GM19455 (cell line): ENCODE measurements around the gene WDR89.
A peak's percentile ranks its signal among the peaks of the same experiment; 100 is the strongest.
"Not testable (repeated sequence)": the region's sequence is repeated elsewhere in the genome, so short reads cannot be mapped to it uniquely, and the experiment has no call there.

Experiments
- ATAC-seq: cut with Tn5 transposase; IDR thresholded peaks from one replicate; pipeline ENCODE4 v1.9.1; 2021; ENCODE audit not compliant: unreplicated experiment

WDR89 gene

DNA sequence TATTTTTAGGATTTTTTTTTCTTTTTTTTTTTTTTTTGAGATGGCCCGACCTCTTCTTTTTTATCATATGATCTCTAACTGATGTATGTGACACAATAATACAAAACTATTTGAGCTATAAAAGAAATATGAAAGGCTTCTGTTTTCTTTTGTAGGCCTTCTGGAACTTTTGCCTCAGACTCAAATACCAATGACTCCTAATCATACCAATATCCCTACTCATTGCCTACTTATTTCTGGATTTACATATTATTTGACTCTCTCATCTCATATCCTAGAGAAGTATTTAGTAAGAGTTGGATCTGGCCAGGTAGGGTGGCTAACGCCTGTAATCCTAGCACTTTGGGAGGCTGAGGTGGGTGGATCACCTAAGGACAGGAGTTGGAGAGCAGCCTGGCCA, 12.7 kb upstream of the WDR89 start:
- no peak for ATAC-seq

DNA sequence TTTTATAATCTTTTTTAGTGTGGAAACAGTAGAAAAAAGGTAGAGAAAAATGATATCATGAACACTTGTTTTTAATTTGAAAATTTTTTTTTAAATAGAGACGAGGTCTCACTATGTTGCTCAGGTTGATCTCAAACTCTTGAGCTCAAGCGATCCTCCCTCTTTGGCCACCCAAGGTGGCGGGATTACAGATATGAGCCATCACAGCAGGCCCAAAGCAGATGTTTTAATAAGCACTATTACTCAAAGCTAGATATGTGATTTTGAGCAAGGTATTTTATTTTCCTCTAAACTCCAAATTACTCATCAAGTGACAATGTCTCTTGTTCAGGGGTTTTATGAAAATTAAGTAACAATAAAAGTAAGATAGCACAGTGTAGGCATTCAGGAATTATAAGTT, 10.7 kb upstream of the WDR89 start:
- ATAC-seq, result no peak

GRCh38 chr14:63650256-63650952, 8.7 kb upstream of the WDR89 start:
- no peak for ATAC-seq

DNA sequence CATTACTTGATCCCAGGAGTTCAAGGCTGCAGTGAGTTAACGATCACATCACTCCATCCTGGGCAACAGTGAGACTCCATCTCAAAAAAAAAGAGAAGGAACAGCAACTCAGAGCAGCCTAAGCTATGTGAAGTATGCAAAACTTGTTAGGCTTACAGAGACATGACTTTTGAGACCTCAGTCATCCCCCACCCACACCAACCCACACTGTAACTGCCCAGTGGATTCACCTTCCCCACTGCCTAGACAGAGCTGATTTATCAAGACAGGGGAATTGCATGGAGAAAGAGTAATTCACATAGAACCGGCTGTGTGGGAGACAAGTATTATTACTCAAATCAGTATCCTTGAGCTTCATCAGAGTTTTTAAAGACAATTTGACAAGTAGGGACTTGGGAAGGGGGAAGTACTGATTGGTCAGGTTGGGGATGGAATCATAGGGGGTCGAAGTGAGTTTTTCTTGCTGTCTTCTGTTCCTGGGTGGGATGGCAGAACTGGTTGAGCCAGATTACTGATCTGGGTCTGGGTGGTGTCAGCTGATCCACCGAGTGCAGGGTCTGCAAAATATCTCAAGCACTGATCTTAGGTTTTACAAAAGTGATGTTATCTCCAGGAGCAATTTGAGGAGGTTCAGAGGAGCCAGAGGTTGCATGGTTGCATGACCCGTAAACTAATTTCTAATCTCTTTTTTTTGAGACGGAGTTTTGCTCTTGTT, 6.2 kb upstream of the WDR89 start:
- ATAC-seq, result no peak

GRCh38 chr14:63644741-63645140, 3.1 kb upstream of the WDR89 start:
- ATAC-seq, result no peak

DNA sequence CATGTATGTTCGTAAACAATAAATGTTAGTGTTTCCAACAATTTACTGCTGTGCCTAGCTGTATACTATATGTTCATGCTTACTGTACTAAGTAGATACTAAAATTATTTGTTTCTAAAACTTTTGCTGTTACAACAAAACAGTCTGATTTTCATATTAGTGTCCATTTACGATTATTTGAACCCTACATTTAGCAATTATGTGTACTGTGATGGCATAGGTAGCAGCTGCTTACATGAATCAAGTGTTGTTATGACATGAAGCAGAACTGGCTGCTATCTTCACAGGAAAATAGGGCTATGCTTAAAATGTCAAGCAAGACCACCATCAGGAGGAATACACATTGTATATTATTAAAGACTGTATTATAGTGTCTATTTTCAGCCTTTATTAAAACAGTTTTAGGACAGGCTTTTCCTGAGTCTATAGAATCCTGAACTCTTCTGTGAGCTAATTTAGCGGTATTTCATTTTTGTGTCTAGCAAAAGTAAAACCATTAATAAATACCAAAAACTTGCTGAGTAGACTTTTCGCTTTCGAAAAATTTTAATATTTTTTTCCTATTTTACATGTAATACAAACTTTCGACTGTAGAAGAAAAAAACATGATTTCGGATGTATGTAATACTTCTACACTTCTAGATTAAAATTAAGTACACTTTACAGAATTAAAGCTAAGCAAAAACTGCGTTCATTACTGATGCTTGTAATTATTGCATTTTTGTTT, 1.1 kb upstream of the WDR89 start:
- no peak for ATAC-seq

DNA sequence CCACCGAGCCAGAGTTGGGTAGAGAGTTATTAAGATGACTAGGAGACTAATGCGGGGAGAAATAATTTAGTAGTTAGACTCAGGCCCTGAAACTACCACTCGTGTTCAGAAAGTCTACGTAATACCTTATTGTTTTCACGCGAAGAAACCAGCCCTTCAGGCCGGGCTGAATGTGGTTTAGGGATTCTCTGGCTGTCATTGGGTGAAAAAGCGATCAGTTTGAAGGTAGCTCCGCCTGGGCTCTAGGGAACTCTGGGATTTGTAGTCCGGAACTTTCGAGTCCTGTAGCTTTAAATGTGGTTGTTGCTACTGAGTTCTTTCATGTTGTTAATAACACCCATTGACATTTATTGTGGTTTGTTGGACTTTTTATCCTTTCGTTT, 549 bp upstream of the WDR89 start:
- peak; percentile 65 for ATAC-seq

DNA sequence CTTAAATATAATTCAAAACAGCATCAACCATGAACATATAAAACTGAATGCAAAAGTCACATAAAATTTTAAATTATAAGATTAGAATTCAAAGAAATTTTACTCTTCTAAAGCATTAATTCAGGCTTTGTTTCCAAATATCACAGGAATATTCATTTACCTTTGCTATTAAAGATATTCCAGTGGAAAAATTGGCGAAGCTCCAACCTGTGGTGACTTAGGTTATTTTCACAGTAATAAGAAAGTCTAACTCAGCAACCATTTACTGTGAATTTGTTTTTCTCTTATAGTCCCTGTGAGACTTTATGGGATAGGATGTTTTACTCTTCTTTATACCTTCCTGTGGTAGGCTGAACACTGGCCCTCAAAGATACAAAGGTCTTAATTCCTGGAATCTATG, 3.2 kb downstream of the WDR89 start:
- ATAC-seq, result no peak

- ATAC-seq, result not testable (repeated sequence)
Measured at GRCh38 chr14:63636094-63636635, 5.5 kb downstream of the WDR89 start.

- no peak for ATAC-seq
Measured at GRCh38 chr14:63633801-63634200, 7.9 kb downstream of the WDR89 start.

- ATAC-seq, result no peak
Measured at GRCh38 chr14:63632932-63633514, 8.6 kb downstream of the WDR89 start.

GRCh38 chr14:63624701-63625100, 17.0 kb downstream of the WDR89 start:
- ATAC-seq, result no peak

DNA sequence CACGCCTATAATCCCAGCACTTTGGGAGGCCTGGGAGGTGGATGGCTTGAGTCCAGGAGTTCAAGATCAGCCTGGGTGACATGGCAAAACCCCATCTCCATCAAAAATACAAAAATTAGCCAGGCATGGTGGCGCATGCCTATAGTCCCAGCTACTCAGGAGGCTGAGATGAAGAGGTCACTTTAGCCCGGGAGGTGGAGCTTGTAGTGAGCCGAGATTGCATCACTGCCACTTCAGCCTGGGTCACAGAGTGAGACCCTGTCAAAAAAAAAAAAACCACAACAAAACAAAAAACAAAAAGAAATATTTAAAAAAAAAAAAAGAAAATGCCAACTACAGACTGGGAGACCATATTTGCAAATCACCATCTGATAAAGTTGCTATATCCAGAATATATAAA, 17.5 kb downstream of the WDR89 start:
- no peak for ATAC-seq

DNA sequence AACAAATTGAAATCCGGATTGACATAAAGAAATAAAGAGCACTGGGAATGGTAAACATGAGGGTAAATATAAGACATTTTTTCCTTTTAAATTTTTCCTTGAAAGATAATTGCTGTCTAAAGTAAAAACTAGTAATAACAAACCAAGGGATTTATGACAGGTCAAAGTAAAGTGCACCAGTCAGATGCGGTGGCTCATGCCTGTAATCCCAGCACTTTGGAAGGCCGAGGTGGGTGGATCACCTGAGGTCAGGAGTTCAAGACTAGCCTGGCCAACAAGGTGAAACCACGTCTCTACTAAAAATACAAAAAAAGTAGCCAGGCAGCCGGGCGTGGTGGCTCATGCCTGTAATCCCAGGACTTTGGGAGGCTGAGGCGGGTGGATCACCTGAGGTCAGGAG, 19.7 kb downstream of the WDR89 start:
- not testable (repeated sequence) for ATAC-seq

- no peak for ATAC-seq
Measured at GRCh38 chr14:63616015-63616414, 25.7 kb downstream of the WDR89 start.

DNA sequence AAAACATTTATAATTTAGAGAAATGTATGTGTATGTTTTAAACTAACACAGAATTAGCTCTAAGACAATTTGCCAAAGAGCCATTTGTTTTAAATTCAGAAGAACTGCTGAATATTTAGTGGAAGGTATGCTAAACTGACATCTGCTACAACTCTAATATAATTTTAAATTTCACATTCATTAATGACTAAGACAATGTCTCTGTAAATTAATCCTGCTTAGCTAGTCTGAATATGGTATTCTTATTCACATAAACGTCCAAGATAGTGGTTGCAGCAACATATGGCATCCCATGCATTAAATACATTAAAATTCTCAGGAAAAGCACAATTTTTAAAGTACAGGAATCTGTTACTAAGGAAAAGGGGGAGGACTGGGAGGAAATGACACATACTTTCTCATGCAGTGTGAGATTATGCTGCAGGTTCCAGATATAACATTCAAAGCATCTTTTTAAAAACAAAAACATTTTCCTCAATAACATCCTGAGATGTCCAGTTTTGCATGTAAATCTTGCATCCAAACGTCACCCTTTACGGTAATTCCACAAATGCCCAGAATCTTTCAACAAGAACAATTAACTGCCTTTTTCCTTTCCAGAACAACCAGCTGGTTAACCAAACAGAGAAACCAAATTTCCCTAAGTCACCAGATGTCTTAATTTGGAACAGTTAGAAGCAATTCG, 26.9 kb downstream of the WDR89 start:
- ATAC-seq, result no peak

GRCh38 chr14:63611078-63611477, 30.6 kb downstream of the WDR89 start:
- no peak for ATAC-seq

GRCh38 chr14:63605041-63605532, 36.6 kb downstream of the WDR89 start:
- no peak for ATAC-seq

- ATAC-seq, result no peak
Measured at GRCh38 chr14:63604626-63605025, 37.0 kb downstream of the WDR89 start.

DNA sequence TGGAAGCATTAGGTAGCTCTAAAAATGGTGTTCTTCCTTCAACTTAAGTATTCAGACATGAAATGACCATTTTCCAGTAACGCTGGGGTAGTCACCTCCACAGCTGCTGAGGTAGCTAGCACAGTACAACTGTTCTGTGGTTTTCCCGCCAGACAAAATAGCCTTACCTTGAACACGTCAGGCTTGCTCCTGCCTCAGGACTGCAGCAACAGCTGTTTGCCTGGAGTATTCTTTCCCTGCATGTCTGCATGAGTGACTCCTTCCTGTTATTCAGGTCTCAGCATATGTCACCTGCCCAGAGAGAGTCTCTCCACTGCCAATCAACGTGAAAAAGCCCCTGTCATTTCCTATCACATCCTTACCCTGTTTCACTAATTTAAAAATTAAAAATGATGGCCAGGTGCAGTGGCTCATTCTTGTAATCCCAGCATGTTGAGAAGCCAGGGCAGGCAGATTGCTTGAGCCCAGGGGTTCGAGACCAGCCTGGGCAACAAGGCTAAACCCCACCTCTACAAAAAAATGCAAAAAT, 37.9 kb downstream of the WDR89 start:
- no peak for ATAC-seq
